GM21367 (cell line): ENCODE data around the gene HACE1.
"Not testable (repeated sequence)": the region's sequence is repeated elsewhere in the genome, so short reads cannot be mapped to it uniquely, and the experiment has no call there.

ENCODE experiments used
- ATAC-seq: cut with Tn5 transposase; IDR thresholded peaks from one replicate; pipeline ENCODE4 v1.9.1; 2021; ENCODE audit not compliant: unreplicated experiment

Gene HACE1, protein sequence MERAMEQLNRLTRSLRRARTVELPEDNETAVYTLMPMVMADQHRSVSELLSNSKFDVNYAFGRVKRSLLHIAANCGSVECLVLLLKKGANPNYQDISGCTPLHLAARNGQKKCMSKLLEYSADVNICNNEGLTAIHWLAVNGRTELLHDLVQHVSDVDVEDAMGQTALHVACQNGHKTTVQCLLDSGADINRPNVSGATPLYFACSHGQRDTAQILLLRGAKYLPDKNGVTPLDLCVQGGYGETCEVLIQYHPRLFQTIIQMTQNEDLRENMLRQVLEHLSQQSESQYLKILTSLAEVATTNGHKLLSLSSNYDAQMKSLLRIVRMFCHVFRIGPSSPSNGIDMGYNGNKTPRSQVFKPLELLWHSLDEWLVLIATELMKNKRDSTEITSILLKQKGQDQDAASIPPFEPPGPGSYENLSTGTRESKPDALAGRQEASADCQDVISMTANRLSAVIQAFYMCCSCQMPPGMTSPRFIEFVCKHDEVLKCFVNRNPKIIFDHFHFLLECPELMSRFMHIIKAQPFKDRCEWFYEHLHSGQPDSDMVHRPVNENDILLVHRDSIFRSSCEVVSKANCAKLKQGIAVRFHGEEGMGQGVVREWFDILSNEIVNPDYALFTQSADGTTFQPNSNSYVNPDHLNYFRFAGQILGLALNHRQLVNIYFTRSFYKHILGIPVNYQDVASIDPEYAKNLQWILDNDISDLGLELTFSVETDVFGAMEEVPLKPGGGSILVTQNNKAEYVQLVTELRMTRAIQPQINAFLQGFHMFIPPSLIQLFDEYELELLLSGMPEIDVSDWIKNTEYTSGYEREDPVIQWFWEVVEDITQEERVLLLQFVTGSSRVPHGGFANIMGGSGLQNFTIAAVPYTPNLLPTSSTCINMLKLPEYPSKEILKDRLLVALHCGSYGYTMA

DNA sequence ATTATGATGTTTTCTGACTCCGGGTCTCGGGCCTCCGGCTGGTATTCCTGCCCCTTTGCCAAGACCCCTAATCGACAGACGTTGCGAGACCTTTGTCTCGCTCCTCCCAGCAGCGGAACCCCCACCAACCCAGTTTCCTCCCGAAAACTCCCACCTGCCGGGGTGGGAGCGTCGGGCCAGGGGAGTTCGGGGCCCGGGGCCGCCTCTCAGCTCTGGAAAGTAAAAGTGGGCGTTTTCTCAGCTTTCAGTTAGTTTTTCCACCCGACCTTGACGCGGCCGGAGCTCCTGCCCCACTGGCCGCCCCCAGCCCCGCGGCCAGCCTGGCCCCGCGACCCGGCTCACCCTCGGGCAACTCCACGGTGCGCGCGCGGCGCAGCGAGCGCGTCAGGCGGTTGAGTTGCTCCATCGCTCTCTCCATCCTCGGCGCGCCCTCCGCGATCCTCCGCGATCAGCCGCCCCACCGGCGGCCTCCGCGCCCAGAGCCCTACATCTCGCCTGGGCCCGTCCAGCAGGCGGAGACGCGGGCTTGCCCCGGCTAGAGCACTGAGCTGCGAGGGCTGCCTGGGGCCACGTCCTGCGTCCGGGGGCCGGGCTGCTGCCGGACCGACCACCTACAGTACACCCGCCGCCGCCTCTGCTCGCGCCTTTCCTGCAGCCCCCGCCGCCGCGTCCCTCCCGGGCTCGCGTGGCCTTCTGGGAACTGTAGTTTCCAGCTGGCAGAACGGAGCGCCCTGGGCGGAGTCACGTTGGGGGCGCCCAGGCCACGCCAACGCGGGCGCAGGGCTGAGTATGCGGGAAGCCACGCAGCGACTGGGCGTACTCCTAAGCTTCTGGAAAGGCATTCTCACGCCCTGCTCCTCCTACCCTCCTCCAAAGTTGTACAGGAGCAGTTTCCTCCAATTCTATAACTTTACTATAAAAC, at the start of gene HACE1:
TSS of gene HACE1 (minus strand) at position 695 of the 922 bp plus-strand sequence. CDS start at position 418, 277 bp downstream.
- peak; percentile 99 for ATAC-seq

DNA sequence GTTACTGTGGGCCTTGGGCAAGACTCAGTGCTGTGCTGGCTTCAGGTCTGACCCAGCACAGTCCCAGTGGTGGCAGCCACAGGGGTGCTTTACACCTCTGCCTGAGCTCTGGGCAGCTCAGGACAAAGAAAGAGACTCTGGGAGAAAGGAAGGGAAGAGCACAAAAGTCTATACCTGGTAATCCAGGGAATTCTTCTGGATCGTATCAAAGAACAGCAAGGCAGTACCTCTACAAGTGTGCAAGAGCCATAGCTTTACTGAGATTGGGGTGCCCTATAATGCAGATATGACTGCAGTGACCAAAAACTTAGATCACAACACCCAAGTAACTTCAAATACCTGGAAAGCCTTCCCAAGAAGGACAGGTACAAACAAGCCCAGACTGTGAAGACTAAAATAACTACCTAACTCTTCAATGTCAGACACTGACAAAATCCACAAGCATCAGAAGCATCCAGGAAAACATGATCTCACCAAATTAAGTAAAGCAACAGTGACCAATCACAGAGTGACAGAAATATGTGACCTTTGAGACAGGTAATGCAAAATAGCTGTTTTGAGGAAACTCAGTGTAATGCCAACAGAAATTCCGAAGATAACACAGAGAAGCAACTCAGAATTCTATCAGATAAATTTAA, 49.3 kb upstream of the HACE1 start:
- no peak for ATAC-seq

- ATAC-seq = no peak
These were observed 48.5 kb upstream of the HACE1 start for GRCh38 chr6:104908031-104908887.

DNA sequence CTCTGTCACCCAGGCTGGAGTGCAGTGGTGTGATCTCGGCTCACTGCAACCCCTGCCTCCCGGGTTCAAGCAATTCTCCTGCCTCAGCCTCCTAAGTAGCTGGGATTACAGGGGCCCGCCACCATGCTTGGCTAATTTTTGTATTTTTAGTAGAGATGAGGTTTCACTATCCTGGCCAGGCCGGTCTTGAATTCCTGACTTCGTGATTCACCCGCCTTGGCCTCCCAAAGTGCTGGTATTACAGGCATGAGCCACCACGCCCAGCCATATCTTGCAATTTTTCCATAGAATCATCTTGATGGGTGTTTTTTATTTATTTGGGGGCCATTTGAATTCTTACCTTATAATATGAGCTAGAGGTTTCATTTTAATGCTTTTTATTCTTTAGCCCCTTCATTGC, 39.2 kb upstream of the HACE1 start:
- not testable (repeated sequence) for ATAC-seq

- no peak for ATAC-seq
These were observed 37.2 kb upstream of the HACE1 start for GRCh38 chr6:104896914-104897313.

GRCh38 chr6:104888066-104888465, 28.3 kb upstream of the HACE1 start:
- ATAC-seq = no peak

DNA sequence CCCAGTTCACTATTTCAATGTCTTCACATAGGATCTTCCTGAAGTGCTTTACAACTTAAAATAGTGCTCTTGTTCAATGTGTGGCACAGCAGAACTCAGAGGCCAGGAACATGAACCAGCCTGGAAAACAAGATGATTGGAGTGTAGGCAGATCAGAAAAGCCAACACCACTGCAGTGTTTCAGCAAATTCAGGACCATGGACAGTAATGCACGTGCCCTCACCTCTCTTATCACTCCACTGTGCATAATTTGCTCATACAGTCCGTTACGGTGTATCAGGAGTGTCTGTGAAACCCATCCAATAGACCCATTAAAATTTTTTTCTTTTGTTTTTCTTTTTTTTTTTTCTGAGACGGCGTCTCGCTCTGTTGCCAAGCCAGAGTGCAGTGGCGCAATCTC, 27.6 kb upstream of the HACE1 start:
- no peak for ATAC-seq

DNA sequence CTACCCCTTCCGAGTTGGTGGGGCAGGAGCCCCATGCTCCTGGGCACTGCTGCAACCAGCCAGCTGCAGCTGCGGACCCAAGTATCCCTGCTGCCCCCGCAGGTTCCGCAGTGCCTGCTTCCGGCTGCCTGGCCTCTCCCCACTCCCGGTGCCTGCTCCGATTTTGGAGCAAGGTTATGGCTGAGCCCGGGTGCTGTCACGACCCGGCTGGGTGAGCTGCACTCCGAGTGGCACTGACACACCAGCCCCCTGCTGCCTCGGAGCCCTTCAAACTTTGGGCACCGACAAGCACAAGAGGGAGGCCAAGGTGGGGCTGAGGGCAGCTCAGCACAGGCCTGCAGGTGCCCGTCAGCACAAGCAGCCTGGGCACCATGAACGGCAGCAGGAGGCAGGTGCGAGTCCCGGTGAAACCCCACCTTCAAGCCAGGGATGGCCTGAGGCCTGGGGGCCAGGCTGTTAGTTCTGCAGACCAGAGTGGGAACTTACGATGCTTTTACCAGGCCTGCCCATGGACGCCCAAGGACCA, 25.9 kb upstream of the HACE1 start:
- no peak for ATAC-seq

DNA sequence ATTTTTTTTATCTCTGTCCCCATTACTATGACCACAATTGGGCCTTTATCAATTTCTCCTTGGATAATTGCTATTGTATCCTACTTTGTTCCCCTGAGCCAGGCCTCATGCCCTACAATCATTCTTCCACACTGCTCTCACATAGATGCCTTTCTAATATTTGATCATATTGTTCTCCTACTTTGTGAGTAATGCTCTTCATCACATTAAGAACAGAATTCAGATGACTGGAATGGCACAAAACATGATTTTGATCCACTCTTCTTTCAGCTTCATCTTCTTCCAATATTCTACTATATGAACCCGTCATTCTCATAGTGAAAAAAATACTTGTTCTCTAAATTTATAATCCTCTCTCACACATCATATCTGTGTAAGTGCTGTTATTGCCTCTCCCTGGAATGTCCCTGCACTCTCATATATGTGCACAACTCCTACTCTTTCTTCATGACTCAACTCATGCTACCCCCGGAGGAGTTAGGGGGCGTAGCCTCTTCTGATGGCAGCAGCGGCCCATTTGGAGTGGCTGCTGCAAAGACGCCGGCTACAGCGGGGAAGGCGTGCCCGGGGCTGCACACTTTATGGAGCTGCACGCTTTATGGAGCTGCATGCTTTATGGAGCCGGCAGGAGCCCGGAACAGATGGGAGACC, 25.3 kb upstream of the HACE1 start:
- no peak for ATAC-seq

GRCh38 chr6:104881964-104882668, 22.4 kb upstream of the HACE1 start:
- ATAC-seq = no peak

GRCh38 chr6:104862456-104862855, 2.7 kb upstream of the HACE1 start:
- no peak for ATAC-seq

DNA sequence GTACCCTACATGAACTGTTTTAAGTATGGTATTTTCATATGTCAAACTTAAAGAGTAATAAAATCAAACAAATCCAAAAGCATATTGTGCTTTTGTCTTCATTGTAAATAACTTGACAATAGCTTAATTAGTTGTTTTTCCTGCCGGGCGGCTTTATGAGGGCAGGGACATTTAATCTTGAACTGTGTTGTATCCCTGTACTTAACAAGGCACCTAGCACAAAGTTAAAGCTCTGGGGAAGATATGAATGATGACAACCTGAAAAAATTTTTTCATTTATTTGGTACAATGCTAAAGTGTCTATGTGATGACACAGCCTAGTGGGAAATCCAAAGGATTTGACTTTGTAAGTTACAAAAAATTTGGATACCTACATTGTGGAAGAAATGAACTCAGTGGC, 502 bp upstream of the HACE1 start:
- ATAC-seq = no peak

DNA sequence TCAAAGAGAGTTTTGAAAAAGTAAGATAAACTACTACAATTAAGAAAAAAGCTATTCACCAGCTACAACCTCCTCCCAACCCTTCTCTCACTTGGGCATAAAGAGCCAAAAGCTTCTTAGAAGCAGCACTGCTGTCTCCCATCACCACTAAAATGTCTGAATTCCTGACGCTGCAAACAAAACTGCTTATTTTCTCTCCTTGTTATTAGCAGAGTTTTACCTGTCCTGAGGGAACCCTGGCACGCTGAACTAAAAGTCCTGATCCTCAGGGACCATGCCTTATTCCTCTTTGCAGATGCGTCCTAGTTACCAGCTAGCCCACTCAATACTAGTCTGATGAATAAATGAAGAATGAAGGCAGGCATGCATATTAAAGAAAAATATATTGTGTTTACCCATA, 1.1 kb downstream of the HACE1 start:
- ATAC-seq = no peak

DNA sequence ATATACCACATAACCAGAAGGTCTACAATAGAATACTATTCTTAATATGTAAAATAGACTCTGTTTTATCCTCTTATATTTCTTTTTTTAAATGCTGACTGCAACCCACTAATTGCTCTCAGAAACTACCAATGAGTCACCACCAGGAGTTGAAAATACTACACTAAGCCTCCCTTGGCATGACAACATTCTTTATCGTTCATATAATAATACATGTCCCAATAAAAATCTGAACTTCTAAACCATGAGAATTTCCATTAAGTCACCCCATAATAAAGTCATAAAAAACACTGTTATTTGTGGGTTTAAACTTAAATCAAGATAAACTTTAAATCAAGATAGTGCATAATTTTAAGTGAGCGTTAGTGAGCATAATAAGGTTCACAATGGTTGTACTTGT, 4.2 kb downstream of the HACE1 start:
- ATAC-seq = no peak

- ATAC-seq = not testable (repeated sequence)
These were observed 12.0 kb downstream of the HACE1 start for GRCh38 chr6:104847721-104848120.

- no peak for ATAC-seq
These were observed 16.5 kb downstream of the HACE1 start for GRCh38 chr6:104843229-104843628.

DNA sequence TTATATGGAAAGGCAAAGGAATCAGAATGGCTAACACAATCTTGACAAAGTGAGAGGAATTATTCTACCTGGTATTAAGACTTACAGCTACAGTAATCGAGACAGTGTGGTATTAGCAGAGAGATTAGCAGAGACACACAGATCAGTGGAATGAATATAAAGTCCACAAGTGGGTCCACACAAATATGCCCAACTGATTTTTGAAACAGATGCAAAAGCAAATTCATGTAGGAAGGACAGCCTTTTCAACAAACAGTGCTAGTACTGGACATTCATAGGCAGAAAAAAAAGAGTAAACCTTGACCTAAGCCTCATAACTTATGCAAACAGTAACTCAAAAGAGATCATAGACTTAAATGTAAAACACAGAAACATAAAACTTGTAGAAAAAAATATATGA, 22.6 kb downstream of the HACE1 start:
- no peak for ATAC-seq

GRCh38 chr6:104836479-104837020, 23.2 kb downstream of the HACE1 start:
- not testable (repeated sequence) for ATAC-seq
